ENCODE results near the gene APH1A.
"Not testable (repeated sequence)": the region's sequence is repeated elsewhere in the genome, so short reads cannot be mapped to it uniquely, and the experiment has no call there.

APH1A gene

GRCh38 chr1:150234566-150235293 lies 34.1 kb downstream of the APH1A start:
- in situ Hi-C loops (cut with MboI; ENCODE audit: low sequenced_read_pairs) = no loop called here

GRCh38 chr1:150234309-150234565 lies 34.6 kb downstream of the APH1A start:
- in situ Hi-C loops (cut with MboI; ENCODE audit: low sequenced_read_pairs) = no loop called here

GRCh38 chr1:150233359-150234308 lies 35.2 kb downstream of the APH1A start:
- in situ Hi-C loops (cut with MboI; ENCODE audit: low sequenced_read_pairs) = no loop called here

GRCh38 chr1:150232921-150233320 lies 35.9 kb downstream of the APH1A start:
- in situ Hi-C loops (cut with MboI; ENCODE audit: low sequenced_read_pairs) = not testable (repeated sequence)

- in situ Hi-C loops (cut with MboI; ENCODE audit: low sequenced_read_pairs) = not testable (repeated sequence)
Observed at GRCh38 chr1:150228246-150228645, 40.6 kb downstream of the APH1A start.

GRCh38 chr1:150227228-150227627 lies 41.6 kb downstream of the APH1A start:
- in situ Hi-C loops (cut with MboI; ENCODE audit: low sequenced_read_pairs) = no loop called here

- in situ Hi-C loops (cut with MboI; ENCODE audit: low sequenced_read_pairs) = no loop called here
Observed at GRCh38 chr1:150226486-150226885, 42.3 kb downstream of the APH1A start.

GRCh38 chr1:150225546-150225945 lies 43.3 kb downstream of the APH1A start:
- in situ Hi-C loops (cut with MboI; ENCODE audit: low sequenced_read_pairs) = no loop called here

GRCh38 chr1:150224983-150225382 lies 43.8 kb downstream of the APH1A start:
- in situ Hi-C loops (cut with MboI; ENCODE audit: low sequenced_read_pairs) = no loop called here

- in situ Hi-C loops (cut with MboI; ENCODE audit: low sequenced_read_pairs) = no loop called here
Observed at GRCh38 chr1:150221552-150221951, 47.3 kb downstream of the APH1A start.

GRCh38 chr1:150215855-150216254 lies 53.0 kb downstream of the APH1A start:
- in situ Hi-C loops (cut with MboI; ENCODE audit: low sequenced_read_pairs) = not testable (repeated sequence)
